GM18502 (cell line): ENCODE measurements around the gene IFIT3.
"Not testable (repeated sequence)": the region's sequence is repeated elsewhere in the genome, so short reads cannot be mapped to it uniquely, and the experiment has no call there.

Source experiments
- ATAC-seq: cut with Tn5 transposase; IDR thresholded peaks from one replicate; pipeline ENCODE4 v1.9.1; 2021; ENCODE audit warnings: mild to moderate bottlenecking; ENCODE audit not compliant: unreplicated experiment, poor library complexity

IFIT3 gene

GRCh38 chr10:89327803-89328441 is at the start of gene IFIT3:
TSS of gene IFIT3 (plus strand) at chr10:89327997. CDS start at chr10:89328074, 77 bp downstream.
- ATAC-seq, result peak; percentile 40

- no peak for ATAC-seq
Observed at GRCh38 chr10:89278034-89278535, 49.7 kb upstream of the IFIT3 start.

- no peak for ATAC-seq
Observed at GRCh38 chr10:89278900-89279392, 48.9 kb upstream of the IFIT3 start.

GRCh38 chr10:89279421-89279869 is 48.4 kb upstream of the IFIT3 start:
- no peak for ATAC-seq

GRCh38 chr10:89280508-89280907 is 47.3 kb upstream of the IFIT3 start:
- no peak for ATAC-seq

- no peak for ATAC-seq
Observed at GRCh38 chr10:89281606-89282395, 46.0 kb upstream of the IFIT3 start.

- ATAC-seq, result no peak
Observed at GRCh38 chr10:89283025-89283935, 44.5 kb upstream of the IFIT3 start.

GRCh38 chr10:89283936-89284475 is 43.8 kb upstream of the IFIT3 start:
- ATAC-seq, result no peak

- ATAC-seq, result not testable (repeated sequence)
Observed at GRCh38 chr10:89284711-89285110, 43.1 kb upstream of the IFIT3 start.

GRCh38 chr10:89285303-89285702 is 42.5 kb upstream of the IFIT3 start:
- ATAC-seq, result not testable (repeated sequence)

- ATAC-seq, result no peak
Observed at GRCh38 chr10:89294721-89295239, 33.0 kb upstream of the IFIT3 start.

GRCh38 chr10:89295597-89295996 is 32.2 kb upstream of the IFIT3 start:
- no peak for ATAC-seq

- ATAC-seq, result no peak
Observed at GRCh38 chr10:89296220-89296648, 31.6 kb upstream of the IFIT3 start.

GRCh38 chr10:89297356-89297755 is 30.4 kb upstream of the IFIT3 start:
- no peak for ATAC-seq

- ATAC-seq, result no peak
Observed at GRCh38 chr10:89297791-89298190, 30.0 kb upstream of the IFIT3 start.

GRCh38 chr10:89299031-89299430 is 28.8 kb upstream of the IFIT3 start:
- no peak for ATAC-seq

GRCh38 chr10:89301232-89301631 is 26.6 kb upstream of the IFIT3 start:
- ATAC-seq, result peak; percentile 39

- ATAC-seq, result peak; percentile 73
Observed at GRCh38 chr10:89301721-89302445, 25.9 kb upstream of the IFIT3 start, which contains the start of gene IFIT2. TSS of gene IFIT2 (plus strand) at chr10:89302046. CDS start at chr10:89302124, 78 bp downstream.

- no peak for ATAC-seq
Observed at GRCh38 chr10:89302625-89303024, 25.2 kb upstream of the IFIT3 start.
